ENCODE data around the gene LHFPL3. TPM values are rescaled to one million over a fixed set of nuclear protein-coding genes. Genes with fewer than 3 reads are reported as not detected.

LHFPL3 gene
- total and polyA plus RNA-seq, 9 of the 15 experiments (the other 6 are each of a cell fraction or from before 2014, with no cell fraction given), result 0.21 to 0.52 TPM; not detected in 7

DNA sequence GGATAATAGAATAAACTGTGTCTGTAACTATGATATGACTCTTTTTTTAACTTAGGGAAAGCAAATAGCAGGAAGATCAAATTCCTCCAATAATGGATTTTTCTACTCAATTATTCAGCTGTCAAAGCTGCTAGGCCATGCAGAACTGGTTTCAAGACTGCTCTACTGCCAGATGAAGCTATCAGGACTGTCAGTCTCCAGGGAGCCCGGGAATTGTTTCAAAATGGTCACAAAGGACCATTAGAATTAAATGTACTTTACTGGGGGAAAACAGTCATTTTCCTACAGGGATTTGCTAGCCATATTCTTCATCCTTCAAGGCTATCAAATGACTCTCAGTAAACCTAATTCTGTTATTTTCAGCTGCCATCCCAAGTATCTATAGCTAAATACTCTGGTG lies 276.3 kb downstream of the LHFPL3 start:
- Histone ChIP-seq H3K9me1 (ENCODE audit: control insufficient read depth, insufficient read depth, low read length) (no peaks in the 10 kb centered on the region), H3K27me3 (ENCODE audit: control insufficient read depth in 2 of 2, insufficient read depth in 2 of 2, low read length in 2 of 2) (0 out of 5 replicates have a peak, but pooled peaks cover 0 to 6% of the 10 kb centered on the region in 2 experiments), H3K79me2 (ENCODE audit: control insufficient read depth, insufficient read depth, low read length) (no peaks in the 10 kb centered on the region), H3K9ac (ENCODE audit: insufficient read depth in 1 of 2, low read depth in 2 of 2, low read length in 2 of 2) (no peak overlapping the region), H3K4me3 (no peak overlapping the region), H2AFZ (ENCODE audit: low read depth, low read length) (no peak overlapping the region), H3K27ac (ENCODE audit: extremely low read depth, low read depth, low read length) (no peak overlapping the region), H4K20me1 (replicated peaks; ENCODE audit: control insufficient read depth, insufficient read depth, low read length) (no peaks in the 10 kb centered on the region), H3K4me1 (replicated peaks in 1 of 2; ENCODE audit: control insufficient read depth in 2 of 2, insufficient read depth in 2 of 2, low read length in 2 of 2) (no peaks in the 10 kb centered on the region), H3K4me2 (ENCODE audit: insufficient read depth, low read length) (no peak overlapping the region), H3K36me3 (ENCODE audit: control insufficient read depth, insufficient read depth, low read length) (no peaks in the 10 kb centered on the region), H3K9me3 (replicated peaks; ENCODE audit: control insufficient read depth, insufficient read depth, low read depth, low read length) (no peaks in the 10 kb centered on the region)
- no TSS peak for BruUV-seq (replicated peaks)
- DNase-seq (ENCODE audit: extremely low read depth in 1 of 4, low spot score in 3 of 4) (no peak), FAIRE-seq (no peak), ATAC-seq (no peak)
- in situ Hi-C loops (cut with MboI) (no loop called here), intact Hi-C loops (cut with micrococcal nuclease) (no loop called here)
- ChIA-PET POLR2A (no interaction called here), CTCF (ENCODE audit: low intra/inter-chr PET ratio) (no interaction called here)
- 0% methylated on average over 1 of the region's 1 CpG for WGBS (ENCODE audit: insufficient coverage, low coverage, missing lambda C conversion rate)
- TF ChIP-seq PRDM10 (IDR thresholded peaks at IDR 0.05; ENCODE audit: partially characterized antibody) (no peak), SIX5 (IDR thresholded peaks at IDR 0.05; ENCODE audit: borderline replicate concordance in 1 of 2, insufficient read depth in 1 of 2, low read depth in 1 of 2, low read length in 2 of 2) (no peak), SMAD1 (IDR thresholded peaks at IDR 0.05; ENCODE audit: low read depth, low read length, partially characterized antibody) (no peak), ZNF778 (CRISPR knock-in tag; IDR thresholded peaks at IDR 0.05) (no peak), TFE3 (CRISPR knock-in tag; IDR thresholded peaks at IDR 0.05) (no peak), HDAC3 (IDR thresholded peaks at IDR 0.05; ENCODE audit: borderline replicate concordance, partially characterized antibody) (no peak), SRSF1 (IDR thresholded peaks at IDR 0.05; ENCODE audit: low read depth, low read length) (no peak), BRD4 (IDR thresholded peaks at IDR 0.05) (no peak), ZNF41 (CRISPR knock-in tag; conservative IDR thresholded peaks at IDR 0.05) (no peak), IRF1 (CRISPR knock-in tag; IDR thresholded peaks at IDR 0.05; ENCODE audit: borderline replicate concordance) (no peak), ZNF77 (CRISPR knock-in tag; IDR thresholded peaks at IDR 0.05) (no peak)
- TF ChIP-seq, protein P1, sequence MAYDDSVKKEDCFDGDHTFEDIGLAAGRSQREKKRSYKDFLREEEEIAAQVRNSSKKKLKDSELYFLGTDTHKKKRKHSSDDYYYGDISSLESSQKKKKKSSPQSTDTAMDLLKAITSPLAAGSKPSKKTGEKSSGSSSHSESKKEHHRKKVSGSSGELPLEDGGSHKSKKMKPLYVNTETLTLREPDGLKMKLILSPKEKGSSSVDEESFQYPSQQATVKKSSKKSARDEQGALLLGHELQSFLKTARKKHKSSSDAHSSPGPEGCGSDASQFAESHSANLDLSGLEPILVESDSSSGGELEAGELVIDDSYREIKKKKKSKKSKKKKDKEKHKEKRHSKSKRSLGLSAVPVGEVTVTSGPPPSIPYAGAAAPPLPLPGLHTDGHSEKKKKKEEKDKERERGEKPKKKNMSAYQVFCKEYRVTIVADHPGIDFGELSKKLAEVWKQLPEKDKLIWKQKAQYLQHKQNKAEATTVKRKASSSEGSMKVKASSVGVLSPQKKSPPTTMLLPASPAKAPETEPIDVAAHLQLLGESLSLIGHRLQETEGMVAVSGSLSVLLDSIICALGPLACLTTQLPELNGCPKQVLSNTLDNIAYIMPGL (CRISPR knock-in tag; IDR thresholded peaks at IDR 0.05), result no peak

All from K562 (cell line).